ENCODE results near the gene JUNB. TPM values are rescaled to one million over a fixed set of nuclear protein-coding genes. Genes with fewer than 3 reads are reported as not detected.
A peak's percentile ranks its signal among the peaks of the same experiment; 100 is the strongest.

The JUNB gene
- 112 and 115 TPM in 2 replicates for total RNA-seq (2014; rRNA removed; shearing (Covaris generic))

DNA sequence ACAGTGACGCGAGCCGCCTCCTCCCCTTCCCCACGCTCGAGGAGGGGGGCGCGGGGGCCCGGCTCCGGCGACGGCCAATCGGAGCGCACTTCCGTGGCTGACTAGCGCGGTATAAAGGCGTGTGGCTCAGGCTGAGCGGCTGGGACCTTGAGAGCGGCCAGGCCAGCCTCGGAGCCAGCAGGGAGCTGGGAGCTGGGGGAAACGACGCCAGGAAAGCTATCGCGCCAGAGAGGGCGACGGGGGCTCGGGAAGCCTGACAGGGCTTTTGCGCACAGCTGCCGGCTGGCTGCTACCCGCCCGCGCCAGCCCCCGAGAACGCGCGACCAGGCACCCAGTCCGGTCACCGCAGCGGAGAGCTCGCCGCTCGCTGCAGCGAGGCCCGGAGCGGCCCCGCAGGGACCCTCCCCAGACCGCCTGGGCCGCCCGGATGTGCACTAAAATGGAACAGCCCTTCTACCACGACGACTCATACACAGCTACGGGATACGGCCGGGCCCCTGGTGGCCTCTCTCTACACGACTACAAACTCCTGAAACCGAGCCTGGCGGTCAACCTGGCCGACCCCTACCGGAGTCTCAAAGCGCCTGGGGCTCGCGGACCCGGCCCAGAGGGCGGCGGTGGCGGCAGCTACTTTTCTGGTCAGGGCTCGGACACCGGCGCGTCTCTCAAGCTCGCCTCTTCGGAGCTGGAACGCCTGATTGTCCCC is at the start of gene JUNB:
Gene JUNB (plus strand): TSS at position 142 of the 706 bp plus-strand sequence. CDS start 286 bp downstream, at position 428.
- peak; percentile 97 for DNase-seq (ENCODE audit: low read depth in 1 of 2, low spot score in 2 of 2)
- Histone ChIP-seq H3K36me3 (peaks cover 16% of the 10 kb centered on the region), H3K27me3 (replicated peaks) (no peaks in the 10 kb centered on the region)

DNA sequence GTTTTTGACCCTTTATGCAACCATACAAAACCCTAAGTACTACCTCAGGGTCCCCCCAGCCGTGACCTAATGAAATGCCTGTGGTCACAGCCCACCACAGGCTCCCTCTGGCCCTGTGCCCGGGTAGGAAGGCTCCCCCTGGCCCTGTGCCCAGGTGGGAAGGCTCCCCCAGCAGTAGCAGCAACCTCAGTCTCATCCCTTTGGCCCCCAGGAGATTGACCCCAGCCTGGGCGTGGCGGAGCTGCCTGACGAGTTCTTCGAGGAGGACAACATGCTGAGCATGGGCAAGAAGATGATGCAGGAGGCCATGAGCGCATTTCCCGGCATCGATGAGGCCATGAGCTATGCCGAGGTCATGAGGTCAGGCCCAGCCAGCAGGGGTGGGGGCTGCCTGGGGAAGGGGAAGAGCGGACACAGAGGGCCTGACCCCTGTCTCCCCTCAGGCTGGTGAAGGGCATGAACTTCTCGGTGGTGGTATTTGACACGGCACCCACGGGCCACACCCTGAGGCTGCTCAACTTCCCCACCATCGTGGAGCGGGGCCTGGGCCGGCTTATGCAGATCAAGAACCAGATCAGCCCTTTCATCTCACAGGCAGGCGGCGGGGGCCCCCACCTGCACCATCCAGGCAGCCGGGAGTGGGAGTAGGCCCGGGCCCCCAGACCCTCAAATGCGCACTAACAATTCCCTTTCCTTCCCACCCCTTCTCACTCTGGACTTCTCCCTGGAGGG is 46.0 kb upstream of the JUNB start:
- peaks cover 5% of the 10 kb centered on the region for H3K27me3 ChIP-seq (replicated peaks)
- H3K27ac ChIP-seq: no peak overlapping the region
- H3K4me3 ChIP-seq: no peak overlapping the region
- H3K9me3 ChIP-seq (replicated peaks): no peaks in the 10 kb centered on the region
- peaks cover 10% of the 10 kb centered on the region for H3K4me1 ChIP-seq (replicated peaks)
- peaks cover 51% of the 10 kb centered on the region for H3K36me3 ChIP-seq
- DNase-seq (ENCODE audit: low read depth in 1 of 2, low spot score in 2 of 2): no peak

More for the DNA sequence above, at the start of gene JUNB:
- Histone ChIP-seq H3K9me3 (replicated peaks) (no peaks in the 10 kb centered on the region), H3K27ac (peak within 1 kb of the TSS; percentile 93), H3K4me1 (replicated peaks) (peaks cover 64% of the 10 kb centered on the region), H3K4me3 (peak within 1 kb of the TSS; percentile 70)

DNA sequence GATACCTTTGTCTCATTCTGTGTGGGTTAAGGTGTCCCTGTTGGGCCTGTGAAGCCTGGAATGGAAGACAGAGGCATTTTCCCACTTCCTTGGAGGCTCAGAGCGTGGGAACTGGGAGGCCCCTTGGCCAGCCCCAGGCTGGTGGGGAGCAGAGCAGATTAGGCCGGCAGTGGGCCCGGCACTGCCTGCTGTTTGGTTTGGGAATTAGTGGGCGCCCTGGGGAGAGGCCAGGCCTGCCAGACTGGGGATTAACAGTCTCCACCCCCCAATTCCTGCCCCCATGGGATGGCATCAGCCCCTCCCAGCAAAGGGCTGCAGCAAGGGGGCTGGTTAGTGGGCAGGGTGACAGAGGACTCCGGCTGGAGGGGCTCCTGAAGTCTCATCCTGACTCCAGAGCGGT is 42.8 kb upstream of the JUNB start:
- Histone ChIP-seq H3K9me3 (replicated peaks) (no peaks in the 10 kb centered on the region), H3K27me3 (replicated peaks) (peaks cover 32% of the 10 kb centered on the region), H3K4me3 (no peak overlapping the region), H3K4me1 (replicated peaks) (peaks cover 15% of the 10 kb centered on the region), H3K27ac (no peak overlapping the region), H3K36me3 (peaks cover 35% of the 10 kb centered on the region)
- DNase-seq (ENCODE audit: low read depth in 1 of 2, low spot score in 2 of 2): no peak

DNA sequence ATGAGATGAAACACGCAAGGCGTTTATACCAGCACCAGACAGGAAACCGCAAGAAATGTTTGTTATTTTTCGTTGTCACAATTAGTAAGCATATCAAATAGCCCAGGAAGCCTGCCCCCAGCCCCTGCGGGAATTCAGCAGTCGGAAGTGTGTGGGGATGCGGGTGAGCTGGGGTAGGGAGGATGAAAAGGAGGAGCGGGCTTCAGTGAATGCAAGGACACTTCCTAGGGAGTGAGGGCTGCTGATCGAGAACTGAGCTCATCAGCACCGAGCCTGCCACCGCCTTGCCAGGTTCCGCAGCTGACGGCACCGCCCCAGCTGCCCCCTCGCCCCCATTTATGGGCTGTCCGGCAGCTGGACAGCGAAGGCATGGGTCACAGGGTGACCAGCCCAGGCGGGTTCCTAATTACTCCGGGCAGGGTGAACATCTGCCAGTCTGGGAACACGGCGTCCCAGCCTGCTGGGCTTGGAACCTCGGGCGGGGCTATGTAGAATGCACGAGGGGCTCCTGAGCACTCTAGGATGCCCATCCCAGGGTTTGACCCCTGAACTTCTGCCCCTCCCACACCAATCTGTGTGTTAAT is 41.3 kb upstream of the JUNB start:
- Histone ChIP-seq H3K36me3 (peaks cover 26% of the 10 kb centered on the region), H3K4me1 (replicated peaks) (peaks cover 15% of the 10 kb centered on the region), H3K4me3 (no peak overlapping the region), H3K27me3 (replicated peaks) (peaks cover 35% of the 10 kb centered on the region), H3K27ac (no peak overlapping the region), H3K9me3 (replicated peaks) (no peaks in the 10 kb centered on the region)
- peak in 1 of 2 experiments; percentile 33 for DNase-seq (ENCODE audit: low read depth in 1 of 2, low spot score in 2 of 2)

DNA sequence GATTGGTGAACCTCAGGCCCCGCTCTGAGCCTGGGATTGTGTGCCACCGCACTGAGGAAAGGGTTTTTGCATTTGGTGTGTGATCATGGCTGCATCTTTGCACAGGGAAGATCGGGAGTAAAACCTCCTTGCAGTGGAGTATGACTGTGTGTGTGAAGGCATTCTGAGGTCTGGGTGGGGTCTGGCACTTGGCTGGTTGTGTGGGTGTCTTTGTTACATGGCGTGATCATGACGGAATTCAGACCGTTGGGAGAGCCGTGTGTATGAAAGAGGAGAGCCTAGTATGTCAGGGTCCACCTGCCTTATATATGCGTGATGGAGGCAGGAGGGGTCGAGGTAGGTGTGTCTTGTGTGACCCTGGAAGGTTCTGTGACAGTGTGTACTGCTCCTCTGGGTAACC is 40.4 kb upstream of the JUNB start:
- no peak for DNase-seq (ENCODE audit: low read depth in 1 of 2, low spot score in 2 of 2)

DNA sequence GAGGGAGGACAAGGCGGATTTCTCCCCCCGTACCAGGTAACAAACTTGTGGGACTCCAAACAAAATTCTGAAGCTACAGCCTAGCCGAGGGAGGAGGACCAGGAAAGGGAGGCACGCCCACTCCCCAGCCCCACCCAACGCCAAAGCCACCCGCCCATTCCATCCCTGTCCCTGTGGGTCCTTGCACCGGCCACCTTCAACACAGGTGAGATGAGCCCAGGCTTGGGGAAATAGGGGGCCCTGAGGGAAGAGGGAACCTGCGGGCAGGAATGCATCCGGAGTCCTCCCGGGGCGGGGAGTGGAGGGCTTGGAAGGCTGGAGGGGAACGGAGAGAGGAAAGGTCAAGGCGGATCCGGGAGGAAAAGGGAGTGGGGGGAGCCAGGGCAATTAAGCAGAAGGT is 39.7 kb upstream of the JUNB start, which contains the start of gene BEST2:
Gene BEST2 (plus strand): TSS at position 157 of the 400 bp plus-strand sequence. CDS start 802 bp downstream, outside the sequence.
- Histone ChIP-seq H3K4me1 (replicated peaks) (peaks cover 15% of the 10 kb centered on the region), H3K9me3 (replicated peaks) (no peaks in the 10 kb centered on the region), H3K4me3 (no peak within 1 kb of the TSS), H3K36me3 (peaks cover 10% of the 10 kb centered on the region), H3K27me3 (replicated peaks) (peaks cover 35% of the 10 kb centered on the region), H3K27ac (no peak within 1 kb of the TSS)
- no peak for DNase-seq (ENCODE audit: low read depth in 1 of 2, low spot score in 2 of 2)

More for the DNA sequence above, 40.4 kb upstream of the JUNB start:
- H3K4me1 ChIP-seq (replicated peaks): peaks cover 15% of the 10 kb centered on the region
- no peak overlapping the region for H3K4me3 ChIP-seq
- no peak overlapping the region for H3K27ac ChIP-seq
- peaks cover 35% of the 10 kb centered on the region for H3K27me3 ChIP-seq (replicated peaks)
- H3K36me3 ChIP-seq: peaks cover 18% of the 10 kb centered on the region
- H3K9me3 ChIP-seq (replicated peaks): no peaks in the 10 kb centered on the region

DNA sequence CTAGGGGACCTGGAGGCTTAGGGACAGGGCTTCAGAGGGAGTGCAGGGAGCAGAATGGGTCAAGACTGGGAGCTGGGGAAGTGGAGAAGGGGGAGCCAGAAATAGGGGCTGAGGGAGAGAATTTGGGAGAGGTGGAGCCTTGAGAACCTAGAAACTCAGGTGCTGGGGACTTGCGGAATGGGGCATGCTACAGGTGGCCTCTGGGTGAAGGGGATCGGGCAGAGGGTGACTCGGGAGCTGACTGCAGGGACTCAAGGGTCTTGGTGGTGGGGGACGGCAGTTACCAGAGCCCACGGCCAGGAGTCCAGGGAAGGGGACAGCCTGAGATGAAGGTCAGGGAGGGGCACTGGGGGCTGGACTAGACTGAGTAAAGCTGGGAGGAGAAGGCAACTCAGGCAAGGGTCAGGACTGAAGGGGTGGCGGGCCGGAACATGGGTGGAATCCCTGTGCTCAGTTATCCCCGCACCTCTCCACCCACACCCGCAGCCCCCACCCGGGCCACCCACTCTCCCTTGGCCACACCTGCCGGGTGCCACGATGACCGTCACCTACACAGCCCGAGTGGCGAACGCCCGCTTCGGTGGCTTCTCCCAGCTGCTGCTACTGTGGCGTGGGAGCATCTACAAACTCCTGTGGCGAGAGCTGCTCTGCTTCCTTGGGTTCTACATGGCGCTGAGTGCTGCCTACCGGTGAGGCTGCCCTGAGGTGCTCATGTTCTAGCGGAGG is 39.1 kb upstream of the JUNB start:
- no peaks in the 10 kb centered on the region for H3K9me3 ChIP-seq (replicated peaks)
- no peak for DNase-seq (ENCODE audit: low read depth in 1 of 2, low spot score in 2 of 2)

DNA sequence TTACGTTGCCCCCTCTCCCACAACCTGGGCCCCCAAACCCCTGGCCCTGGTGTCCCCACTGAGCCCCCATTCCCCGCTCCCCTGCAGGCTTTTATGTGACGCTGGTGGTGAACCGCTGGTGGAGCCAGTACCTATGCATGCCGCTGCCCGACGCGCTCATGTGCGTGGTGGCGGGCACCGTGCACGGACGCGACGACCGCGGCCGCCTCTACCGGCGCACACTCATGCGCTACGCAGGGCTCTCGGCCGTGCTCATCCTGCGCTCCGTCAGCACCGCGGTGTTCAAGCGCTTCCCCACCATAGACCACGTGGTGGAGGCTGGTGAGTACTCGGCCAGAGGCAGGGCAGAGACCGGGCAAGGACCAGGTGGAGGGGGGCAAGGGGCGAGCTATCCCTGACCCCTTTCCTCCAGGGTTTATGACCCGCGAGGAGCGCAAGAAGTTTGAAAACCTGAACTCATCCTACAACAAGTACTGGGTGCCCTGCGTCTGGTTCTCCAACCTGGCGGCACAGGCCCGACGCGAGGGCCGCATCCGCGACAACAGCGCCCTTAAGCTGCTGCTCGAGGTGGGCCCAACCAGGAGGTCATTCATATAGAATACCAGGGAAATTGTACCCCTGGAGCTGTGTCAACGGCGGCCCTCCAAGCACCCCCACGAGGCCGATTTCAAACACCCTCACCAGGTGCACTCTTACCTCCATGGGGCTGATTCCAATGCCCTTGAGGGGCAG is 36.7 kb upstream of the JUNB start:
- H3K4me1 ChIP-seq (replicated peaks): peaks cover 21% of the 10 kb centered on the region
- H3K27ac ChIP-seq: no peak overlapping the region
- peaks cover 35% of the 10 kb centered on the region for H3K27me3 ChIP-seq (replicated peaks)
- H3K4me3 ChIP-seq: no peak overlapping the region
- H3K9me3 ChIP-seq (replicated peaks): no peaks in the 10 kb centered on the region
- DNase-seq (ENCODE audit: low read depth in 1 of 2, low spot score in 2 of 2): no peak
- H3K36me3 ChIP-seq: no peaks in the 10 kb centered on the region

More for the DNA sequence above, 39.1 kb upstream of the JUNB start:
- peaks cover 6% of the 10 kb centered on the region for H3K36me3 ChIP-seq
- no peak overlapping the region for H3K27ac ChIP-seq
- H3K27me3 ChIP-seq (replicated peaks): peaks cover 35% of the 10 kb centered on the region
- H3K4me1 ChIP-seq (replicated peaks): peaks cover 15% of the 10 kb centered on the region
- no peak overlapping the region for H3K4me3 ChIP-seq

DNA sequence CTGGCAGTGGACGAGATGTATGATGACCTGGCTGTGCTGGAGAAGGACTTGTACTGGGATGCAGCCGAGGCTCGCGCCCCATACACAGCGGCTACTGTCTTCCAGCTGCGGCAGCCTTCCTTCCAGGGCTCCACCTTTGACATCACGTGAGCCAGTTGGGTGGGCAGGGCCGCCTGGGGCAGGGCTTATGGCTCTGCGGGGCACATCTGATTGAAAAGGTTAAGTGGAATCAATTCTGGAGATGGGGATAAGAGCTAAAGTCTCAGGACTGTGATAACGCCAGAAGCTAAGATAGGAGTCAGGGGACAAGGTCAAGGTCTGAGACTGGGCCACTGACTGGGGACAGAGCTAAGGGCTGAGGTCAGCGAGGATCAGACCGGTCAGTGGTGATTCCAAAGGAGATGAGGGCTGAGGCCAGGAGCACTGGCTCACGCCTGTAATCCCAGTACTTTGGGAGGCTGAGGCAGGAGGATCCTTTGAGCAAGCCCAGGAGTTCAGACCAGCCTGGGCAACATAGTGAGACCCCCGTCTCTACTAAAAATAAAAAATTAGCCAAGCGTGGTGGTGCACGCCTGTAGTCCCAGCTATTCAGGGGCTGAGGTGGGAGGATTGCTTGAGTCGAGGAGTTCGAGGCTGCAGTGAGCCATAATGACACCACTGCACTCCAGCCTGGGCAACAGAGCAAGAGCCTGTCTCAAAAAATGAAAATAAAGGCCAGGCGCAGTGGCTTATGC is 35.0 kb upstream of the JUNB start:
- DNase-seq (ENCODE audit: low read depth in 1 of 2, low spot score in 2 of 2): no peak
- Histone ChIP-seq H3K27me3 (replicated peaks) (peaks cover 20% of the 10 kb centered on the region), H3K4me3 (no peak overlapping the region), H3K27ac (no peak overlapping the region), H3K36me3 (no peaks in the 10 kb centered on the region), H3K9me3 (replicated peaks) (no peaks in the 10 kb centered on the region), H3K4me1 (replicated peaks) (peaks cover 8% of the 10 kb centered on the region; the same call in 1 of the 2 replicates)

DNA sequence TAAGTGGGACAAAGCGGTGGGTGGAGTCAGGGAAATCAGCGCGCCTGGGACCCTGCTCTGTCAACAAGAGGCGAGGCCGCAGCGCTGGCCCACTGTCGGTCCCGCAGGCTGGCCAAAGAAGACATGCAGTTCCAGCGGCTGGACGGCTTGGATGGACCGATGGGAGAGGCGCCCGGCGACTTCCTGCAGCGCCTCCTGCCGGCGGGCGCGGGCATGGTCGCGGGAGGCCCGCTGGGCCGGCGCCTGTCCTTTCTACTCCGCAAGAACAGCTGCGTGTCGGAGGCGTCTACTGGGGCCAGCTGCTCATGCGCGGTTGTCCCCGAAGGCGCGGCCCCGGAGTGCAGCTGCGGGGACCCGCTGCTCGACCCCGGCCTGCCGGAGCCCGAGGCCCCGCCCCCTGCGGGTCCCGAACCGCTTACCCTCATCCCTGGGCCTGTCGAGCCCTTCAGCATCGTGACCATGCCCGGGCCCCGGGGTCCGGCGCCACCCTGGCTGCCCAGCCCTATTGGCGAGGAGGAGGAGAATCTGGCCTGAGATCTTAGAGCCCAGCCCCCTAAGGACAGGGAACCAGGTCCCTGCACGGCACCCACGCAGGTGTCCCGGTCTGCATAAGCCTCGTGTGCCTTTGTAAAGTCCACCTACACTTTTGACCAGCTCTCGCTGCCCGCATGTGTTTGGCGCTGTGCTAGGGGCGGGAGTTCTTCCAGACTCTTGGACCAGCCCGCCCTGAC is 33.6 kb upstream of the JUNB start:
- Histone ChIP-seq H3K4me3 (peak overlapping the region; percentile 31), H3K36me3 (no peaks in the 10 kb centered on the region), H3K4me1 (replicated peaks) (peaks cover 8% of the 10 kb centered on the region; the same call in 1 of the 2 replicates), H3K27me3 (replicated peaks) (peaks cover 8% of the 10 kb centered on the region), H3K9me3 (replicated peaks) (no peaks in the 10 kb centered on the region), H3K27ac (no peak overlapping the region)
- DNase-seq (ENCODE audit: low read depth in 1 of 2, low spot score in 2 of 2): peak; percentile 76 to 79

DNA sequence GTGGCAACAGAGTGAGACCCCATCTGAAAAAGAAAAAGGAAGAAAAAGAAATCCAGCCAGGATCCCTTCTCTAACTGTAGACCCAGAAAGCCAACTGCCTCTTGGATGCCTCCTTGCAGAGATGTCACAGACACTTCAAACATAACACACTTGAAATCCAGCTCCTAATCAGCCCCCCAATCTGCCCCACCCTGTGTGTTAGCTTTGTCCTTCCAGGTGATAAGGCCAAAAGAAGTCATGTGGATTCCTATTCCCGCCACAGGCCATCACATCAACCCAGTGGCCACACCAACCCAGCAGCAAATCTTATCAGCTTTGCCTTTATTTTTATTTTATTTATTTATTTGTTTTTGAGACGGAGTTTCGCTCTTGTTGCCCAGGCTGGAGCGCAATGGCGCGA is 31.6 kb upstream of the JUNB start:
- H3K9me3 ChIP-seq (replicated peaks): no peaks in the 10 kb centered on the region
- 0 out of 2 replicates have a peak, but pooled peaks cover 2% of the 10 kb centered on the region for H3K36me3 ChIP-seq
- no peak overlapping the region for H3K27ac ChIP-seq
- no peaks in the 10 kb centered on the region for H3K27me3 ChIP-seq (replicated peaks)
- no peak for DNase-seq (ENCODE audit: low read depth in 1 of 2, low spot score in 2 of 2)
- H3K4me3 ChIP-seq: no peak overlapping the region
- H3K4me1 ChIP-seq (replicated peaks): peaks cover 8% of the 10 kb centered on the region; the same call in 1 of the 2 replicates

DNA sequence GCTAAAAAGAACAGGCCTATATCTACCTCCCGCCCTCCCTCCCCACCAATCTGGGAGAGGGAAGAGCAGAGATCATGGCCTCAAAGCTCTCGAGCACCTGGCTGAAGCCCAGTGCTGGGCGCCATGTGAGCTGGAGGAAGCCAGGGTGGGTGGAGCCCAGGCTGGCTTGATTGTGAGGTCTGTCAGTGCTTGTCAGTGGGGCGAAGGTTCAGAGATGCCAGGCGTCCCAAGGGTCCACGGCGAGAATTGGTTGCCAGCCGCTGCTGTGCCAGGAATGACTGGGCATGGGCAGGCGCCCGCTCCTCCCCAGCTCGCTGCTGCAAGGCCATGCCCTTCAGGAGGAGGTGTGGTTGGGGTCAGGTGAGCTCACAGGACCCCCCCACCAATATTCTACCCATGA is 28.2 kb upstream of the JUNB start:
- DNase-seq (ENCODE audit: low read depth in 1 of 2, low spot score in 2 of 2): no peak
- H3K9me3 ChIP-seq (replicated peaks): no peaks in the 10 kb centered on the region
- no peak overlapping the region for H3K4me3 ChIP-seq
- 0 out of 2 replicates have a peak, but pooled peaks cover 3% of the 10 kb centered on the region for H3K4me1 ChIP-seq (replicated peaks)
- 0 out of 2 replicates have a peak, but pooled peaks cover 2% of the 10 kb centered on the region for H3K36me3 ChIP-seq
- H3K27ac ChIP-seq: no peak overlapping the region
- H3K27me3 ChIP-seq (replicated peaks): no peaks in the 10 kb centered on the region

Measured in SJSA1 (cell line).